ENCODE measurements around the gene CELF4.
A peak's percentile ranks its signal among the peaks of the same experiment; 100 is the strongest.

The CELF4 gene

GRCh38 chr18:37565101-37565976 is at the start of gene CELF4:
Gene CELF4, minus strand, starts transcription at chr18:37565798.
- peak; percentile 38 for DNase-seq (ENCODE audit: low spot score)

GRCh38 chr18:37613253-37613565 is 47.6 kb upstream of the CELF4 start:
- DNase-seq (ENCODE audit: low spot score): no peak

GRCh38 chr18:37612524-37613252 is 47.1 kb upstream of the CELF4 start:
- DNase-seq (ENCODE audit: low spot score): no peak

- no peak for DNase-seq (ENCODE audit: low spot score)
These were observed 46.1 kb upstream of the CELF4 start for GRCh38 chr18:37611614-37612279.

- DNase-seq (ENCODE audit: low spot score): no peak
These were observed 43.3 kb upstream of the CELF4 start for GRCh38 chr18:37608876-37609275.

DNA sequence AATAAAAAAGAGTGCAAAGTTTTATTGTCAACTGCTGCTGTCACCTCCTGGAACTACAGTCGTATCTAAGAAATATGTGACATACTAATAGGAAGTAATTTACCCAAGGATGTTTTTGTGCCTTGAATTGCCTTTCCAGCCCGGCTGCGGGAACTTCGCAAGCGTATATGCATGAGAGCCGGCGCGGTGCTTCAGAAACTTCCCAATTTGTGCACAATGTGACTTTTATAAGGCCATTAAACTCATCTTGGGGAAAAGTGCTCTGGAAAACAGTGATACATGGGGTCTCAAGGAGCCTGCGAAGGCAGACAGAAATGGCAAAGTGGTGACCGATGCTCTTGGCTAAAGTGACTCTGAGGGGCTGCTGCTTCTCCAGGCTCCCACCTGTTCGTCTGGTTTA is 41.7 kb upstream of the CELF4 start:
- DNase-seq (ENCODE audit: low spot score): no peak

GRCh38 chr18:37604032-37604431 is 38.4 kb upstream of the CELF4 start:
- no peak for DNase-seq (ENCODE audit: low spot score)

- DNase-seq (ENCODE audit: low spot score): no peak
These were observed 33.6 kb upstream of the CELF4 start for GRCh38 chr18:37598966-37599896.

DNA sequence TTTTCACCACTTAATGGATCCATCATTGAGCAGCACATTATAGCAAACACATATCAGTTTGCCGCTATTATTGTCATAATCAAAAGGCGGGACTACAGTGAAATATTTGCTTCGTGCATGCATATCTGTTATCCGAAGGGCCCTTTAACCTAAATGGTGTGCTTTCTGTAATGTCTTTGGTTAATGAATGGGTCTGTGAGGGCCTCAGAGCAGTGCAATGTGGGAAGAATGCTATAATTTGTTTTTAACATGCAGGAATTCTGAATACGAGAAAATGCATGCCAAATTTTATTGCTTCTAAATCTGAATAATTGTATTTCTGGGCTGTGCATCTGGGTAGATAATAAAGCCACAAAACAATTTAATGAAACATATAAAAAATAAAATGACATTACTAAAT is 32.8 kb upstream of the CELF4 start:
- no peak for DNase-seq (ENCODE audit: low spot score)

DNA sequence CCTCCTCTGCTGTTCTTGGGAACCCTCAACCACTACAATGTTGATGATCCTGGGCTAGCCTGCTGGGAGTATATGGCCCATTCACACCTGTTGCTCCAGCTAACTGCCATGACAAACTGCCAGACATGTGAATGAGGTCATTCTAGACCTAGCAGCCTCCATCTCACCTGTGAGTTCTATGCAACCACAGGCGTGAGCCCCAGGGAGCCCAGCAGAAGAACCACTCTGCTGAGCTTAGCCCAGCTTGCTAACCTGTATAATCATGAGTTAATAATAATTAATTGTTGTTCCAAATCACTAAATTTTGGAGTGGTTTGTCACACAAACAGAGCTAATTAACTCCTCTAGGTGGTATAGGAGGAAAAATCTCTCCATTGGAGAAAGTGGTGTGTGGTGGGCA is 24.7 kb upstream of the CELF4 start:
- DNase-seq (ENCODE audit: low spot score): no peak

- no peak for DNase-seq (ENCODE audit: low spot score)
These were observed 22.7 kb upstream of the CELF4 start for GRCh38 chr18:37588289-37588688.

- DNase-seq (ENCODE audit: low spot score): no peak
These were observed 21.1 kb upstream of the CELF4 start for GRCh38 chr18:37586656-37587225.

GRCh38 chr18:37584952-37585695 is 19.5 kb upstream of the CELF4 start:
- DNase-seq (ENCODE audit: low spot score): no peak

- no peak for DNase-seq (ENCODE audit: low spot score)
These were observed 18.6 kb upstream of the CELF4 start for GRCh38 chr18:37584217-37584616.

DNA sequence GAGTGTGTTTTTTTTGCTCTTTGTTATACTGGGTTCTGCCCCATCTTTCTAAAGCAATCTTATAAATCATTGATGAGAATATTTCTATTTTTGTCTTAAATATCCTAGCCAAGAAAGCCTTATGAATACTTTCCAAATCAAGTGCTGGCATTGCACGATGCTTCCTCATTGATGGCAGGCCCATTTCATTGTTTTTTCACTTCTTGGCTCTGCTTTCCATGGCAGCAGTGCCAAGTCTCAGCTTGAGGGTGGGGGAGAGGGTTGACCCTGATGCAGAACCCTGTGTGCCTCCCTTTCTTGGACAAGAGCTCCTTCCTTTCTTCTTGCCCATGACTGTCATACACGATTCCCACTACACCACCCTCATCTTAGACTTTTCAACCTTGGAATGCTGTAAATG is 16.7 kb upstream of the CELF4 start:
- DNase-seq (ENCODE audit: low spot score): peak; percentile 45

GRCh38 chr18:37578886-37579513 is 13.4 kb upstream of the CELF4 start:
- no peak for DNase-seq (ENCODE audit: low spot score)

DNA sequence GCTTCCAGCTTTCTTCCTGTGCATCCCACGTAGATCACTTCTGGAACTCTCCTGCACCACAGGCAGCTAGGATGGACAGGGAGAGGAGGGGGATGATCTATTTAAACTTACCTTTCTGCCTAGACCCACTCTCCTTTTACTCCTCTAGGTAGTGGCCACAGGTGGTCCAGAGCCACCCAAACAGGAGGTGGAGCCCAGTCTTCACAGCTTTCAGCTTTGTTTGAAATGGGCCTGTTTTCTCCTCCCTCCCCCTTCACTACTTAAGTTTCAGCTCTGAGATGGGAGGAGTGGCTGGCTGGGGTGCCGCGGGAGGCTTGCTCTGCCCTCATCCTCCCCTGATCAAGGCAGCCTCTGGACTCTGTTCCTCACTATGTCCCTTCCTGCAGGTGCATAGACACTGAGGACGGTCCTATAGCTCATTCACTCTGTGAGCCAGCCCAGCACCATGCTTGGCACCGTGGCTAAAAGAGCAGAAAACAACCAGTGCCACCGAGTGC is 12.6 kb upstream of the CELF4 start:
- no peak for DNase-seq (ENCODE audit: low spot score)

- no peak for DNase-seq (ENCODE audit: low spot score)
These were observed 11.5 kb upstream of the CELF4 start for GRCh38 chr18:37577051-37577611.

- DNase-seq (ENCODE audit: low spot score): no peak
These were observed 10.0 kb upstream of the CELF4 start for GRCh38 chr18:37575646-37576045.

DNA sequence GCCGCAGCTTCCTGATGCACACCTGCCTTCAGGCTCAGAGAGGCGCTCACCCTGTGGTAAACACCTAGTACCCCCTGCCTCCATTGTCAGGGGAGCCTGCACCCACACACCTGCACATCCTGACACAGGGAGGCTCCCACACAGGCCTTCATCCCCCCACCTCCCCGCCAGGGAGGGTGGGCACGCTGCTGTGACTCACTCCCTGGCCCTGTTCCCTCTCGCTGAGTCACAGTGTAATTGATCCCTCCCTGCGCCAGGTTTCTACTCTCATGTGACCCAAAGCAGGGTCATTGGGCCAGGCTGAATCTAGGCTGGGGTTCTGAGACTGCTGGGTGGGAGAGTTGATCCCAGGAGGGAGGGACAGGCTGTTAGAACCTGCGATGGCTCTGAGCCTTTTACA is 8.5 kb upstream of the CELF4 start:
- no peak for DNase-seq (ENCODE audit: low spot score)

All from globus pallidus (tissue), 1 donor.